Smooth muscle cell (in vitro differentiated cells): ENCODE data around the gene AKR7A3. TPM values are rescaled to one million over a fixed set of nuclear protein-coding genes. Genes with fewer than 3 reads are reported as not detected.

Experiments used
- DNase-seq: peaks from one replicate; lab custom pipeline; 2025; ENCODE audit not compliant: unreplicated experiment; lab: John Stamatoyannopoulos, UW
- H2AFZ ChIP-seq: fragments of 200-600 bp; sonication (generic); 2 replicates; pipeline ENCODE4 v1.6.0; 2016; ENCODE audit warnings: antibody characterized with exemption, low read depth, mild to moderate bottlenecking
- H3F3A ChIP-seq: fragments of 200-600 bp; sonication (generic); 2 replicates; pipeline ENCODE4 v1.6.0; 2017; ENCODE audit warnings: antibody characterized with exemption, low read depth
- H3K27ac ChIP-seq: fragments of 200-600 bp; sonication (generic); 2 replicates; pipeline ENCODE4 v1.5.1; 2016; ENCODE audit warnings: low read depth, mild to moderate bottlenecking
- H3K27me3 ChIP-seq: fragments of 200-600 bp; sonication (generic); 2 replicates; pipeline ENCODE4 v1.6.1; 2016; ENCODE audit warnings: low read depth, mild to moderate bottlenecking
- H3K36me3 ChIP-seq: fragments of 200-600 bp; sonication (generic); 2 replicates; pipeline ENCODE4 v1.5.1; 2016; ENCODE audit warnings: low read depth
- H3K4me1 ChIP-seq: fragments of 200-600 bp; sonication (generic); 2 replicates; pipeline ENCODE4 v1.5.1; 2016; ENCODE audit warnings: low read depth
- H3K4me2 ChIP-seq: fragments of 200-600 bp; sonication (generic); 2 replicates; pipeline ENCODE4 v1.6.0; 2016; ENCODE audit warnings: mild to moderate bottlenecking
- H3K4me3 ChIP-seq: fragments of 200-600 bp; sonication (generic); 2 replicates; pipeline ENCODE4 v1.5.1; 2016; ENCODE audit warnings: mild to moderate bottlenecking
- H3K79me2 ChIP-seq: fragments of 200-600 bp; sonication (generic); 2 replicates; pipeline ENCODE4 v1.6.0; 2016; ENCODE audit warnings: low read depth, mild to moderate bottlenecking
- H3K9ac ChIP-seq: fragments of 200-600 bp; sonication (generic); 2 replicates; pipeline ENCODE4 v1.6.0; 2016; ENCODE audit warnings: low read depth
- H3K9me3 ChIP-seq: fragments of 200-600 bp; sonication (generic); replicated peaks from 2 replicates; pipeline ENCODE4 v1.5.1; 2016; ENCODE audit warnings: low read depth
- H4K20me1 ChIP-seq: fragments of 200-600 bp; sonication (generic); 2 replicates; pipeline ENCODE4 v1.6.0; 2016; ENCODE audit warnings: low read depth
- whole genome bisulfite sequencing: methylation state at CpG from one replicate; pipeline ENCODE4 v1.1.7; 2016; ENCODE audit warnings: low lambda C conversion rate; 5-methylcytosine and 5-hydroxymethylcytosine counted together
- polyA plus RNA-seq: library from polyadenylated mRNA; unstranded; fragments of >200 nt; fragmentation: Nextera tagmentation; extraction: Ambion mirVana; gene quantifications from 2 replicates; pipeline ENCODE4 v1.2.1, GENCODE V29; 2016
- total RNA-seq: library from RNA; depleted of rRNA; stranded (reverse); fragments of >200 nt; gene quantifications from 2 replicates; pipeline ENCODE4 v1.2.3, GENCODE V29; 2014
- TF ChIP-seq, protein P1 (sequence below): fragments of 200-600 bp; sonication (generic); IDR thresholded peaks from 2 replicates; pipeline ENCODE4 v1.5.1; 2017; ENCODE audit warnings: borderline replicate concordance, mild to moderate bottlenecking, antibody characterized with exemption; ENCODE audit not compliant: insufficient read depth, poor library complexity, severe bottlenecking

AKR7A3 gene
- total and polyA plus RNA-seq, 2 experiments from 2014 or later, result 0.62 to 0.85 TPM

DNA sequence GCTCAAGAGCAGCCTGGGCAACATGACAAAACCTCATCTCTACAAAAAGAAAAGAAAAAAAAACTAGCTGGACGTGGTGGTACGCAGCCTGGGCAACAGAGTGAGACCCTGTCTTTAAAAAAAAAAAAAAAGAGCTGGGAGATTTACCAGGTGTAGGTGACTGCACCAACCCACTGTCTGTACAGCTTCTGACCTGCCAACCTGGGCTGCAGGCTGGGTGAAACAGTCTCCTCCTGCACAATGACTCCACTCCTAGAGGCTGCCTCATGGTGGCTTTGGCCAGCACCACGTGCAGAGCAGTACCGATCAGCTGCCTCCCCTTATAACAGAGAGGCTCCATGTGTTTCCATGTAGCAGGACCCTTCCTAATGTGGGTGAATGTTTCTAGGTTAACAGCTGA is 33.3 kb downstream of the AKR7A3 start:
- H3K4me1 ChIP-seq, result peaks cover 19% of the 10 kb centered on the region
- peaks cover 6% of the 10 kb centered on the region for H4K20me1 ChIP-seq
- H2AFZ ChIP-seq, result no peak overlapping the region
- H3K9ac ChIP-seq, result no peak overlapping the region
- no peak for DNase-seq
- H3F3A ChIP-seq, result no peaks in the 10 kb centered on the region
- no peak overlapping the region for H3K4me2 ChIP-seq
- H3K79me2 ChIP-seq, result peaks cover 47% of the 10 kb centered on the region
- no peaks in the 10 kb centered on the region for H3K27me3 ChIP-seq
- TF ChIP-seq, protein P1, sequence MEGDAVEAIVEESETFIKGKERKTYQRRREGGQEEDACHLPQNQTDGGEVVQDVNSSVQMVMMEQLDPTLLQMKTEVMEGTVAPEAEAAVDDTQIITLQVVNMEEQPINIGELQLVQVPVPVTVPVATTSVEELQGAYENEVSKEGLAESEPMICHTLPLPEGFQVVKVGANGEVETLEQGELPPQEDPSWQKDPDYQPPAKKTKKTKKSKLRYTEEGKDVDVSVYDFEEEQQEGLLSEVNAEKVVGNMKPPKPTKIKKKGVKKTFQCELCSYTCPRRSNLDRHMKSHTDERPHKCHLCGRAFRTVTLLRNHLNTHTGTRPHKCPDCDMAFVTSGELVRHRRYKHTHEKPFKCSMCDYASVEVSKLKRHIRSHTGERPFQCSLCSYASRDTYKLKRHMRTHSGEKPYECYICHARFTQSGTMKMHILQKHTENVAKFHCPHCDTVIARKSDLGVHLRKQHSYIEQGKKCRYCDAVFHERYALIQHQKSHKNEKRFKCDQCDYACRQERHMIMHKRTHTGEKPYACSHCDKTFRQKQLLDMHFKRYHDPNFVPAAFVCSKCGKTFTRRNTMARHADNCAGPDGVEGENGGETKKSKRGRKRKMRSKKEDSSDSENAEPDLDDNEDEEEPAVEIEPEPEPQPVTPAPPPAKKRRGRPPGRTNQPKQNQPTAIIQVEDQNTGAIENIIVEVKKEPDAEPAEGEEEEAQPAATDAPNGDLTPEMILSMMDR, result no peak
- 97% methylated on average over 4 of the region's 4 CpGs for WGBS
- no peak overlapping the region for H3K27ac ChIP-seq
- no peaks in the 10 kb centered on the region for H3K36me3 ChIP-seq
- no peak overlapping the region for H3K4me3 ChIP-seq
- no peaks in the 10 kb centered on the region for H3K9me3 ChIP-seq

DNA sequence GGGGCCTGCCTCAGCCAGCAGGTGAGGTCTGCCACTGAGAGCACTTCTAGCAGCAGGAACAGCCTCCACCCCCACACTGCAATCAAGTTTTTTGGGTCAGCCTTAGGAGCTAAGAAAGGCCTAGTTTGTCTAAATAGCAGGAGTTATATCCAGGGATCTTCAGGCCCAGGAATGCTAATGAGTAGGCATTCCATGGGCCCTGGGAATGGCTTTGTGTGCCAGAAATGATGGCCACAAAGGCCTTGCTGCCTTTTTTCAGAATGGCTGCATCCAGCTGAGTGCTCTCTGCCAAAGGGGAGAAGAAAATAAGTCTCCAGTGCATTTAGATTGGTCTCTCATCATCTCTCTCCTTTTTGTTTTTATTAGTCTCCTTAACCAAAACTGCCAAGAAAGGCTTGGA is 34.2 kb downstream of the AKR7A3 start:
- DNase-seq, result no peak
- no peak overlapping the region for H3K9ac ChIP-seq
- peaks cover 55% of the 10 kb centered on the region for H3K79me2 ChIP-seq

DNA sequence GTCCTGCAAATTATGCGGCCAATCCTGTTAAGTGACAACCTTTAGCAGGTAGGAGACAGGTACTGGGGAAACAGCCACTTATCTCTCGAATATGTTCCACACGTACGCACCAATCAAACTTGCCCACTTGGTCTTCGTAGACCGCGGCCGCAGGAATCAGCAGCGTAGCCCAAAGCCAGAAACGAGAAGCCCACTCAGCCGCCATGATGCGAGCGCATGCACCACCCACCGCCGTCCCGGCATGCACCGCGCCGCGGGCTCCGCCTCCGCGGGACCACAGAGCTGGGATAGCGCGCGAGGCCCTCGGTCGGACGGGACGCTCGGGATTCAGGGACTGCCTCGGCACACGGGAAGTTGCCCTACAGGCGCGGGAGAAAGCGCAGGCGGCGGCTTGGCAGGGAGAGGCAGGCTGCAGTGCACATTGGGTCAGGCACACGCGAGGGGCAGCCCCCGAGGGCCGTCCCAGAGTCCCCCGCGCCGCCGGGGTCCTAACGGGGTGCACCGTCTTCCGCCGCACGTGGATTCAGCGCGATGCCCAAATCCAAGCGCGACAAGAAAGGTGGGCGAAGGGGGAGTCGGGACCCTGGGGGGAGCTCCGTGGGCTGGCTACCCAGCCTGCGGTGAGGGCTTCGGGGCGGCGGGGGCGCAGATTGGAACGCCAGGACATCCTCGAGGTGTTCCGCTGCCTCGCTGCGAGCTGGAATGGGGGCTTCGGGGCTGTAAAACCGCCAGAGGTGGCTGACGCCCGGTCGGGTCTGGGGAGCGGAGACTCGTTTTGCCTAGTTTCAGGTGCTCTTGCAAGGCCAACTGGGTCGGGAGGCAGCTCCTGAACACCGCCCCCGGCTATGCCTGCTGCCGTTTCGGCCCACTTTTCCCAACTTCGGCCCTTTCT is 37.0 kb downstream of the AKR7A3 start, which contains the start of the genes EMC1 and MRTO4:
Gene EMC1 (minus strand): TSS at position 220 of the 892 bp plus-strand sequence. CDS start 15 bp downstream, at position 205.
Gene MRTO4 (plus strand): TSS at position 501 of the 892 bp plus-strand sequence. CDS start 31 bp downstream, at position 532.
- Histone ChIP-seq H3K27ac (peak within 1 kb of the TSS; percentile 92), H3K27me3 (no peaks in the 10 kb centered on the region), H3K4me3 (peak within 1 kb of the TSS; percentile 97), H3K4me2 (peak within 1 kb of the TSS; percentile 98), H4K20me1 (peaks cover 11% of the 10 kb centered on the region), H3K4me1 (peaks cover 21% of the 10 kb centered on the region), H3K9ac (peak within 1 kb of the TSS; percentile 94), H3F3A (no peaks in the 10 kb centered on the region), H3K36me3 (no peaks in the 10 kb centered on the region), H3K79me2 (peaks cover 81% of the 10 kb centered on the region), H3K9me3 (no peaks in the 10 kb centered on the region), H2AFZ (peak within 1 kb of the TSS; percentile 98)
- peak; percentile 69 for DNase-seq
- under 1% methylated on average over 79 of the region's 81 CpGs for WGBS
- TF ChIP-seq, protein P1, result no peak

More for the DNA sequence above, 34.2 kb downstream of the AKR7A3 start:
- no peak overlapping the region for H3K4me2 ChIP-seq
- H3K9me3 ChIP-seq, result no peaks in the 10 kb centered on the region
- H3K4me3 ChIP-seq, result no peak overlapping the region
- no peaks in the 10 kb centered on the region for H3K27me3 ChIP-seq
- H2AFZ ChIP-seq, result no peak overlapping the region
- H3K27ac ChIP-seq, result no peak overlapping the region
- peaks cover 6% of the 10 kb centered on the region for H4K20me1 ChIP-seq
- no peaks in the 10 kb centered on the region for H3F3A ChIP-seq
- TF ChIP-seq, protein P1, result no peak
- H3K4me1 ChIP-seq, result peaks cover 21% of the 10 kb centered on the region
- no peaks in the 10 kb centered on the region for H3K36me3 ChIP-seq
